Measurements from ENCODE around the gene PLEKHA5. TPM values are rescaled to one million over a fixed set of nuclear protein-coding genes. Genes with fewer than 3 reads are reported as not detected.

PLEKHA5 gene
- polyA plus RNA-seq, 4 donors, result 13.2 to 36.2 (median 19.6) TPM

DNA sequence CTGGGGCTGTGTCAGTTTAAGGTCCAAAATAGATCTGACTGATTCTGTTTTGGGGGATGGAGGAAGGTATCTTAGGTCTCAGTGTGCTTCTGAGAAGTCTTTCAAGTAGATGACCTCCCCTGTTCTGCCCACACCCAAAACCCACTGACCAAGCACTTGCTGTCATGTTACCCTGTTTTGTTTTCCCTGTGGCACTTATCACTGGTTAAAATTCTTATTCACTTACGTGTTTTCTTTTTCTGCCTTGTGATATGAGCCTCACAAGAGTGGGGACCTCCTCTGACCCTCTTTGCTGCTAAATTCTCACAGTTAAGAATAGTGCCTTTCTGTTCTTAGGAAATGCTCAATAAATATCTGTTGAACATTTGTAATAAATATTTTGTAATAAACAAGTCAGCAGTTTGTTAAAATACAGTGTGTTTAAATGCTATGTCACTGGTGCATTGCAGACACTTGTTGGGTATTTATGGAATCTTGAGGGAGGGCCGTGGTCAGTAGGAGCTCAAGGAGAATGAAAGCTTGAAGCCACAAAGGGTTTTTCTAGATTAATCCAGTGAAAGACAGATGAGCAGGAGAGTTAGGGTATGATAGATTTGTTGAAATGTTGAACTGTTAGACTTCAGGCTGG is 20.9 kb downstream of the PLEKHA5 start:
- H3K4me3 ChIP-seq (ENCODE audit: low read depth in 1 of 3, low read length in 3 of 3), result no peak overlapping the region
- H3K27ac ChIP-seq (ENCODE audit: low read depth in 1 of 3, low read length in 2 of 3), result no peak overlapping the region
- H3K27me3 ChIP-seq (ENCODE audit: control insufficient read depth in 3 of 3, insufficient read depth in 3 of 3, low read length in 3 of 3), result no peaks in the 10 kb centered on the region
- FAIRE-seq (no peak), DNase-seq (no peak)
- H3K36me3 ChIP-seq (ENCODE audit: control insufficient read depth in 3 of 3, insufficient read depth in 2 of 3, low read depth in 1 of 3, low read length in 3 of 3), result peaks cover 0 to 17% (median 3%) of the 10 kb centered on the region in 3 donors
- no peaks in the 10 kb centered on the region for H3K9me3 ChIP-seq (ENCODE audit: control insufficient read depth in 2 of 2, insufficient read depth in 1 of 2, low read depth in 1 of 2, low read length in 1 of 2)
- H3K4me1 ChIP-seq (ENCODE audit: control insufficient read depth in 3 of 3, insufficient read depth in 2 of 3, low read depth in 1 of 3, low read length in 2 of 3), result peaks cover 0 to 6% (median 4%) of the 10 kb centered on the region in 3 donors
- 71 to 96% (median 83%) methylated on average over 2 of the region's 2 CpGs for WGBS, 3 donors

DNA sequence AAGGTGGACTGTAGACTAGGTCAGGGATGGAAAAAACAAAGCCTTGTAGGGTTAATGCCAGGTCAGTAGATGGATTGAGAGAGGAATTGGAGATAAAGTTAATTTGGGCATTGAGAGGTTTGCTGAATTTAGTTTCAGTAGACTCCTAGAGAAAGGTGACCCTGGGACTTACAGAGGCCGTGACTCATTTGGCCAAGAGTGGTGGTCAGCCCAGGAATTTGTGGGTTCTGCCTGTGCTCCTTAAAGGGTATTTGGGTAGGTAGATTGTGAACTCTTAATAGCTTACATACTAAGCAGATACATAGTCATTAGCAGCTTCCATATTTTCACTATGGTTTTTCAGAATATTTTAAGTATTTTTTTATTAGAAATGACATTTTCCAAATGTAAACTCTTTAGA is 21.8 kb downstream of the PLEKHA5 start:
- Histone ChIP-seq H3K9me3 (ENCODE audit: control insufficient read depth in 2 of 2, insufficient read depth in 1 of 2, low read depth in 1 of 2, low read length in 1 of 2) (no peaks in the 10 kb centered on the region), H3K27me3 (ENCODE audit: control insufficient read depth in 3 of 3, insufficient read depth in 3 of 3, low read length in 3 of 3) (no peaks in the 10 kb centered on the region), H3K4me1 (ENCODE audit: control insufficient read depth in 3 of 3, insufficient read depth in 2 of 3, low read depth in 1 of 3, low read length in 2 of 3) (peaks cover 0 to 4% (median 2%) of the 10 kb centered on the region in 3 donors), H3K4me3 (ENCODE audit: low read depth in 1 of 3, low read length in 3 of 3) (no peak overlapping the region), H3K27ac (ENCODE audit: low read depth in 1 of 3, low read length in 2 of 3) (no peak overlapping the region), H3K36me3 (ENCODE audit: control insufficient read depth in 3 of 3, insufficient read depth in 2 of 3, low read depth in 1 of 3, low read length in 3 of 3) (peaks cover 0 to 17% (median 3%) of the 10 kb centered on the region in 3 donors)
- DNase-seq, result no peak
- FAIRE-seq, result no peak
- WGBS, 3 donors, result 96 to 100% (median 98%) methylated on average over 1 of the region's 1 CpG

DNA sequence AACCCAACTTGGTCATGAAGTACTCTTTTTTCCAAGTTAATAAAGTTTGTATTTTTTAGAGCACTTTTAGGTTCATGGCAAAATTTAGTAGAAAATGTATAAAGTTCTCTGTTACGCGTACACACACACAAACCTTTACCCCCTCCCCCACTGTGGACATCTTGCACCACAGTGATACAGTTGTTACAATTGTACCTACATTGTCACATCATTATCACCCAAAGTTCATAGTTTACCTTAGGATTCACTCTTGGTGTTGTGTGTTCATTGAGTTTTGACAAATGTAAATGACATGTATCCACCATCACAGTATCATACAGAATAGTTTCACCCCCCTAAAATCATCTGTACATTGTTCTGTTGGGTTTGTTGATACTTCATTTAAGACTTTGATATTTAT is 23.9 kb downstream of the PLEKHA5 start:
- DNase-seq (no peak), FAIRE-seq (no peak)
- Histone ChIP-seq H3K4me1 (ENCODE audit: control insufficient read depth in 3 of 3, insufficient read depth in 2 of 3, low read depth in 1 of 3, low read length in 2 of 3) (peaks cover 0 to 4% (median 2%) of the 10 kb centered on the region in 3 donors), H3K4me3 (ENCODE audit: low read depth in 1 of 3, low read length in 3 of 3) (no peak overlapping the region), H3K9me3 (ENCODE audit: control insufficient read depth in 2 of 2, insufficient read depth in 1 of 2, low read depth in 1 of 2, low read length in 1 of 2) (no peaks in the 10 kb centered on the region), H3K27ac (ENCODE audit: low read depth in 1 of 3, low read length in 2 of 3) (no peak overlapping the region), H3K27me3 (ENCODE audit: control insufficient read depth in 3 of 3, insufficient read depth in 3 of 3, low read length in 3 of 3) (no peaks in the 10 kb centered on the region), H3K36me3 (ENCODE audit: control insufficient read depth in 3 of 3, insufficient read depth in 2 of 3, low read depth in 1 of 3, low read length in 3 of 3) (peaks cover 0 to 8% (median 3%) of the 10 kb centered on the region in 3 donors)
- 48 to 49% (median 48%) methylated on average over 2 of the region's 2 CpGs for WGBS, 3 donors

- peaks cover 0 to 4% (median 2%) of the 10 kb centered on the region in 3 donors for H3K4me1 ChIP-seq (ENCODE audit: control insufficient read depth in 3 of 3, insufficient read depth in 2 of 3, low read depth in 1 of 3, low read length in 2 of 3)
- H3K4me3 ChIP-seq (ENCODE audit: low read depth in 1 of 3, low read length in 3 of 3), result no peak overlapping the region
- H3K9me3 ChIP-seq (ENCODE audit: control insufficient read depth in 2 of 2, insufficient read depth in 1 of 2, low read depth in 1 of 2, low read length in 1 of 2), result no peaks in the 10 kb centered on the region
- DNase-seq (no peak), FAIRE-seq (no peak)
- H3K36me3 ChIP-seq (ENCODE audit: control insufficient read depth in 3 of 3, insufficient read depth in 2 of 3, low read depth in 1 of 3, low read length in 3 of 3), result peaks cover 0 to 3% (median under 1%) of the 10 kb centered on the region in 3 donors
- H3K27me3 ChIP-seq (ENCODE audit: control insufficient read depth in 3 of 3, insufficient read depth in 3 of 3, low read length in 3 of 3), result no peaks in the 10 kb centered on the region
- no peak overlapping the region for H3K27ac ChIP-seq (ENCODE audit: low read depth in 1 of 3, low read length in 2 of 3)
- WGBS, 3 donors, result 27 to 42% (median 32%) methylated on average over 2 of the region's 2 CpGs
These were observed 25.2 kb downstream of the PLEKHA5 start for GRCh38 chr12:19154686-19155085.

- H3K4me3 ChIP-seq (ENCODE audit: low read depth in 1 of 3, low read length in 3 of 3), result no peak overlapping the region
- H3K4me1 ChIP-seq (ENCODE audit: control insufficient read depth in 3 of 3, insufficient read depth in 2 of 3, low read depth in 1 of 3, low read length in 2 of 3), result peaks cover 0 to 4% (median 2%) of the 10 kb centered on the region in 3 donors
- 37 to 53% (median 51%) methylated on average over 5 of the region's 5 CpGs for WGBS, 3 donors
- FAIRE-seq (no peak), DNase-seq (no peak)
- H3K9me3 ChIP-seq (ENCODE audit: control insufficient read depth in 2 of 2, insufficient read depth in 1 of 2, low read depth in 1 of 2, low read length in 1 of 2), result no peaks in the 10 kb centered on the region
- H3K36me3 ChIP-seq (ENCODE audit: control insufficient read depth in 3 of 3, insufficient read depth in 2 of 3, low read depth in 1 of 3, low read length in 3 of 3), result no peaks in the 10 kb centered on the region
- no peaks in the 10 kb centered on the region for H3K27me3 ChIP-seq (ENCODE audit: control insufficient read depth in 3 of 3, insufficient read depth in 3 of 3, low read length in 3 of 3)
- no peak overlapping the region for H3K27ac ChIP-seq (ENCODE audit: low read depth in 1 of 3, low read length in 2 of 3)
These were observed 26.6 kb downstream of the PLEKHA5 start for GRCh38 chr12:19155981-19156734.

DNA sequence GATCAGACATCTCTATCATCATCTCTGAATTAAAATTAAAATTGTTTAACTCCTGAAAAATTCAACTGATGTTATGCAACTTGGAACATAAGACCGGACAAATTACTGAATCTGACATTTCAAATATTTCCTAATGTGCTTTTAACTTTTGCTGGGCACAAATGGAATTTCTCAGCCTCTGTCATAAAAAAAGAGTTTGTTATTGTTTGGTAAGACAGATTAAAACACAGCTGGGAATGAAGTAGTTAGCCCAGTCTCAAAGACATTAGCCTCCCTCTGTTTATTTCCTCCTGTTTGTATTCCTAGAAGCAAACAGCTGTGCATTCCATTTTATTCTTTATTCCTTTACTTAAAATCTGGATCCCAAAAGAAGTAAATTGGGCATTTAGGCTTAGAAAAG is 29.4 kb downstream of the PLEKHA5 start:
- 65 to 89% (median 77%) methylated on average over 1 of the region's 1 CpG for WGBS, 3 donors
- Histone ChIP-seq H3K27me3 (ENCODE audit: control insufficient read depth in 3 of 3, insufficient read depth in 3 of 3, low read length in 3 of 3) (no peaks in the 10 kb centered on the region), H3K27ac (ENCODE audit: low read depth in 1 of 3, low read length in 2 of 3) (no peak overlapping the region), H3K36me3 (ENCODE audit: control insufficient read depth in 3 of 3, insufficient read depth in 2 of 3, low read depth in 1 of 3, low read length in 3 of 3) (no peaks in the 10 kb centered on the region), H3K4me1 (ENCODE audit: control insufficient read depth in 3 of 3, insufficient read depth in 2 of 3, low read depth in 1 of 3, low read length in 2 of 3) (peaks cover 0 to 10% (median 4%) of the 10 kb centered on the region in 3 donors), H3K4me3 (ENCODE audit: low read depth in 1 of 3, low read length in 3 of 3) (no peak overlapping the region), H3K9me3 (ENCODE audit: control insufficient read depth in 2 of 2, insufficient read depth in 1 of 2, low read depth in 1 of 2, low read length in 1 of 2) (no peaks in the 10 kb centered on the region)
- FAIRE-seq, result no peak
- no peak for DNase-seq

DNA sequence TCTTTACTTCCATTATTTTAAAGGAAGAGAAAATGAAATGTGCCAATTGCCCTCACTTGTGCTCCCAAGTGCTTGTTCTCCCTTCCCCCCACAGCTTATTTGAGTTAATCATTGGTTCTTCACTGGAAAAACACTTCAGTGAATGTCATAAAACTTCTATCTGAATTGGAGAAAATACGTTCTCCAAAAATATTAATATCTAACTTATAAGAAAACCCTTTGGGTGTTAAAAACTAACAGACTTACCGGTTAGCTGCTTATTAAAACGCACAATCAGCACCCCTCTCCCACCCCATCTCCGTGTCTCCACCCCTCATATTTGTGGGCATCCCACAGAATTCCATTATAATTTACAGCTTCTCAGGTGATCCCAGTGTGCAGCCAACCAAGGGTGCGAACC is 31.7 kb downstream of the PLEKHA5 start:
- DNase-seq (peak in 1 of 2 donors; percentile 74), FAIRE-seq (no peak)
- Histone ChIP-seq H3K9me3 (ENCODE audit: control insufficient read depth in 2 of 2, insufficient read depth in 1 of 2, low read depth in 1 of 2, low read length in 1 of 2) (no peaks in the 10 kb centered on the region), H3K4me3 (ENCODE audit: low read depth in 1 of 3, low read length in 3 of 3) (no peak overlapping the region), H3K36me3 (ENCODE audit: control insufficient read depth in 3 of 3, insufficient read depth in 2 of 3, low read depth in 1 of 3, low read length in 3 of 3) (no peaks in the 10 kb centered on the region), H3K27me3 (ENCODE audit: control insufficient read depth in 3 of 3, insufficient read depth in 3 of 3, low read length in 3 of 3) (no peaks in the 10 kb centered on the region), H3K4me1 (ENCODE audit: control insufficient read depth in 3 of 3, insufficient read depth in 2 of 3, low read depth in 1 of 3, low read length in 2 of 3) (peaks cover under 1 to 21% (median under 1%) of the 10 kb centered on the region in 3 donors), H3K27ac (ENCODE audit: low read depth in 1 of 3, low read length in 2 of 3) (no peak overlapping the region)
- WGBS, 3 donors, result 77 to 87% (median 79%) methylated on average over 5 of the region's 5 CpGs

GRCh38 chr12:19165451-19165850 is 35.9 kb downstream of the PLEKHA5 start:
- Histone ChIP-seq H3K27ac (ENCODE audit: low read depth in 1 of 3, low read length in 2 of 3) (no peak overlapping the region), H3K36me3 (ENCODE audit: control insufficient read depth in 3 of 3, insufficient read depth in 2 of 3, low read depth in 1 of 3, low read length in 3 of 3) (no peaks in the 10 kb centered on the region), H3K4me1 (ENCODE audit: control insufficient read depth in 3 of 3, insufficient read depth in 2 of 3, low read depth in 1 of 3, low read length in 2 of 3) (peaks cover 2 to 21% (median 8%) of the 10 kb centered on the region in 3 donors), H3K27me3 (ENCODE audit: control insufficient read depth in 3 of 3, insufficient read depth in 3 of 3, low read length in 3 of 3) (no peaks in the 10 kb centered on the region), H3K9me3 (ENCODE audit: control insufficient read depth in 2 of 2, insufficient read depth in 1 of 2, low read depth in 1 of 2, low read length in 1 of 2) (no peaks in the 10 kb centered on the region), H3K4me3 (ENCODE audit: low read depth in 1 of 3, low read length in 3 of 3) (no peak overlapping the region)
- peak; percentile 64 to 73 for DNase-seq
- 52 to 73% (median 58%) methylated on average over 2 of the region's 2 CpGs for WGBS, 3 donors
- no peak for FAIRE-seq
